Neural progenitor cell (in vitro differentiated cells): Measurements from ENCODE around the gene PDF. TPM values are rescaled to one million over a fixed set of nuclear protein-coding genes. Genes with fewer than 3 reads are reported as not detected.
"Not testable (repeated sequence)": the region's sequence is repeated elsewhere in the genome, so short reads cannot be mapped to it uniquely, and the experiment has no call there.

ENCODE experiments used
- DNase-seq: peaks from one replicate; pipeline ENCODE4 v3.0.0-alpha.2; 2016; ENCODE audit warnings: low spot score
- H2AFZ ChIP-seq: fragments of 200-600 bp; sonication (generic); replicated peaks from 2 replicates; pipeline ENCODE4 v1.6.1; 2016; ENCODE audit warnings: antibody characterized with exemption
- H3F3A ChIP-seq: fragments of 200-600 bp; sonication (generic); 2 replicates; pipeline ENCODE4 v1.6.1; 2016; ENCODE audit warnings: antibody characterized with exemption, low read depth
- H3K27ac ChIP-seq: fragments of 200-600 bp; sonication (generic); 2 replicates; pipeline ENCODE4 v1.5.1; 2016; ENCODE audit warnings: mild to moderate bottlenecking
- H3K27me3 ChIP-seq: fragments of 200-600 bp; sonication (generic); 2 replicates; pipeline ENCODE4 v1.6.1; 2016; ENCODE audit warnings: mild to moderate bottlenecking, moderate library complexity
- H3K36me3 ChIP-seq: fragments of 200-600 bp; sonication (generic); 2 replicates; pipeline ENCODE4 v1.5.1; 2016
- H3K4me1 ChIP-seq: fragments of 200-600 bp; sonication (generic); 2 replicates; pipeline ENCODE4 v1.6.1; 2016; ENCODE audit warnings: mixed run types
- H3K4me2 ChIP-seq: fragments of 200-600 bp; sonication (generic); 2 replicates; pipeline ENCODE4 v1.6.1; 2016
- H3K4me3 ChIP-seq: fragments of 200-600 bp; sonication (generic); 2 replicates; pipeline ENCODE4 v1.5.1; 2016
- H3K79me2 ChIP-seq: fragments of 200-600 bp; sonication (generic); 2 replicates; pipeline ENCODE4 v1.6.1; 2016; ENCODE audit warnings: low read depth
- H3K9ac ChIP-seq: fragments of 200-600 bp; sonication (generic); 2 replicates; pipeline ENCODE4 v1.6.1; 2016
- H3K9me3 ChIP-seq: fragments of 200-600 bp; sonication (generic); 2 replicates; pipeline ENCODE4 v1.5.1; 2016; ENCODE audit warnings: low read depth
- H4K20me1 ChIP-seq: fragments of 200-600 bp; sonication (generic); 2 replicates; pipeline ENCODE4 v1.6.1; 2016; ENCODE audit warnings: low read depth
- H3K27ac Mint-ChIP-seq: 3 replicates; pipeline ENCODE4 v1.8.0; 2021; ENCODE audit warnings: mixed read lengths
- H3K27me3 Mint-ChIP-seq: 2 replicates; pipeline ENCODE4 v1.8.0; 2022; ENCODE audit warnings: low read depth, mild to moderate bottlenecking, inconsistent platforms, moderate library complexity, mixed read lengths; ENCODE audit not compliant: insufficient read depth
- H3K36me3 Mint-ChIP-seq: 3 replicates; pipeline ENCODE4 v1.8.0; 2021; ENCODE audit warnings: mixed read lengths
- H3K4me1 Mint-ChIP-seq: 3 replicates; pipeline ENCODE4 v1.8.0; 2021; ENCODE audit warnings: mixed read lengths
- H3K4me3 Mint-ChIP-seq: 3 replicates; pipeline ENCODE4 v1.8.0; 2021; ENCODE audit warnings: mild to moderate bottlenecking, moderate library complexity, mixed read lengths
- H3K9me3 Mint-ChIP-seq: 3 replicates; pipeline ENCODE4 v1.8.0; 2020; ENCODE audit warnings: mixed read lengths
- CTCF ChIP-seq: fragments of 200-600 bp; sonication (generic); IDR thresholded peaks from 2 replicates; pipeline ENCODE4 v1.5.1; 2017; ENCODE audit warnings: antibody characterized with exemption, mild to moderate bottlenecking
- EZH2 ChIP-seq: fragments of 200-600 bp; sonication (generic); IDR thresholded peaks from 2 replicates; pipeline ENCODE4 v1.6.1; 2017; ENCODE audit warnings: antibody characterized with exemption, mild to moderate bottlenecking, moderate library complexity
- EZH2phosphoT487 ChIP-seq: fragments of 200-600 bp; sonication (generic); IDR thresholded peaks from 2 replicates; pipeline ENCODE4 v1.6.1; 2017; ENCODE audit warnings: antibody characterized with exemption
- total RNA-seq: library from RNA; depleted of rRNA; stranded (reverse); fragments of >200 nt; gene quantifications from 2 replicates; pipeline ENCODE4 v1.2.3, GENCODE V29; 2015; ENCODE audit warnings: low replicate concordance

Gene PDF
- total RNA-seq, 1 donor from 2014 or later = 12.9 TPM

DNA sequence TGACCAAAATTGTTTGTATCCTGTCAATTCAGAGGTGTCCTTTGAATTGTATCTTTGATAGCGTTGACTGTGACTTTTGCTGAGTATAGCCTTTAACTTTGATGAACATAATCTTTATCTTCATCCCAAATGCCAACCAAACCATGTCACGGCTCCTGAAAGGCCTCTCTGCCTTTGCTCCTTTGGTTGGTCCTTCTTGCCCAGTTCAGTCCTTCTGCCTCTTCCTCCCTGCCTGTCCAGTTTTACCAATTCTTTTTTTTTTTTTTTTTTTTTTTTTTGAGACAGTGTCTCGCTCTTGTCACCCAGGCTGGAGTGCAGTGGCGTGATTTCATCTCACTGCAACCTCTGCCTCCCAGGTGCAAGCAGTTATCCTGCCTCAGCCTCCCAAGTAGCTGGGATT is 32.1 kb downstream of the PDF start:
- no peaks in the 10 kb centered on the region for H4K20me1 ChIP-seq
- no peak for DNase-seq
- H2AFZ ChIP-seq = no peak overlapping the region
- Mint-ChIP-seq H3K36me3 (peaks cover 19% of the 10 kb centered on the region), H3K9me3 (no peaks in the 10 kb centered on the region), H3K4me1 (no peaks in the 10 kb centered on the region), H3K27me3 (no peaks in the 10 kb centered on the region), H3K27ac (no peak overlapping the region), H3K4me3 (no peak overlapping the region)
- no peaks in the 10 kb centered on the region for H3K9me3 ChIP-seq
- H3K4me2 ChIP-seq = no peak overlapping the region
- no peak overlapping the region for H3K27ac ChIP-seq
- H3F3A ChIP-seq = no peaks in the 10 kb centered on the region
- H3K9ac ChIP-seq = no peak overlapping the region
- no peaks in the 10 kb centered on the region for H3K27me3 ChIP-seq
- no peaks in the 10 kb centered on the region for H3K4me1 ChIP-seq
- TF ChIP-seq EZH2 (no peak), CTCF (no peak), EZH2phosphoT487 (no peak)
- H3K79me2 ChIP-seq = no peaks in the 10 kb centered on the region
- H3K36me3 ChIP-seq = no peaks in the 10 kb centered on the region
- H3K4me3 ChIP-seq = no peak overlapping the region

GRCh38 chr16:69296771-69297170 is 33.6 kb downstream of the PDF start:
- not testable (repeated sequence) for H4K20me1 ChIP-seq, H2AFZ ChIP-seq, H3K27me3 ChIP-seq, H3K4me1 Mint-ChIP-seq, H3K27ac ChIP-seq, H3K9me3 ChIP-seq, H3K4me1 ChIP-seq, H3K4me3 ChIP-seq, H3K27ac Mint-ChIP-seq, H3K36me3 ChIP-seq, H3K9ac ChIP-seq, H3K79me2 ChIP-seq, H3K4me2 ChIP-seq, H3K27me3 Mint-ChIP-seq, DNase-seq, H3K9me3 Mint-ChIP-seq, H3K4me3 Mint-ChIP-seq, H3F3A ChIP-seq
- H3K36me3 Mint-ChIP-seq = peaks cover 17% of the 10 kb centered on the region

GRCh38 chr16:69294051-69294450 is 36.3 kb downstream of the PDF start:
- no peaks in the 10 kb centered on the region for H3K27me3 ChIP-seq
- DNase-seq = no peak
- H3K4me3 Mint-ChIP-seq = no peak overlapping the region
- H3K9me3 ChIP-seq = no peaks in the 10 kb centered on the region
- no peak overlapping the region for H3K27ac ChIP-seq
- H4K20me1 ChIP-seq = no peaks in the 10 kb centered on the region
- no peaks in the 10 kb centered on the region for H3K27me3 Mint-ChIP-seq
- no peak overlapping the region for H2AFZ ChIP-seq
- no peaks in the 10 kb centered on the region for H3K36me3 ChIP-seq
- no peak for TF ChIP-seq EZH2phosphoT487
- no peak for TF ChIP-seq CTCF
- TF ChIP-seq EZH2 = no peak
- no peaks in the 10 kb centered on the region for H3K4me1 ChIP-seq
- no peaks in the 10 kb centered on the region for H3K4me1 Mint-ChIP-seq
- H3K4me3 ChIP-seq = no peak overlapping the region
- no peak overlapping the region for H3K9ac ChIP-seq
- peaks cover 10% of the 10 kb centered on the region for H3K36me3 Mint-ChIP-seq
- H3K9me3 Mint-ChIP-seq = no peaks in the 10 kb centered on the region
- no peaks in the 10 kb centered on the region for H3F3A ChIP-seq
- no peaks in the 10 kb centered on the region for H3K79me2 ChIP-seq
- no peak overlapping the region for H3K27ac Mint-ChIP-seq
- no peak overlapping the region for H3K4me2 ChIP-seq

DNA sequence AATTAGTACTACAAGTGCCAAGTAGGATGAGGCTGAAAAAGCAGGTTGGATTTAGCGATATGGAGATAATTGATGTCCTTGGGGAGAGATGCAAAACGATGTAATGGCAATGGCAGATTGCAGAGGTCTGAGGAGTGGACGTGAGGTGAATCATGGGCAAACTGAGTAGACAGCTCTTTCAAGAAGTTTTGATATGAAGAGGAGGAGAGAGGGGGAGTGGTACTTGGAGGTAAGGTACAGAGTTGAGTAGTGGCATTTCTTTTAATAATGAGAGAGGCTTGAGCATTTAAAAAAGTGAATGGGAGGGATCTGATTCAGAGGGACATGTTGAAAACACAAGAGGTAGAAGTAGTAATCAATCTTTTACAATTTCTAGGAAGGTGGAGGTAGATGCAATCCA is 37.0 kb downstream of the PDF start:
- Histone ChIP-seq H4K20me1 (no peaks in the 10 kb centered on the region), H3F3A (no peaks in the 10 kb centered on the region), H2AFZ (no peak overlapping the region), H3K4me1 (no peaks in the 10 kb centered on the region), H3K4me3 (no peak overlapping the region), H3K27ac (no peak overlapping the region), H3K36me3 (no peaks in the 10 kb centered on the region), H3K27me3 (no peaks in the 10 kb centered on the region), H3K9me3 (no peaks in the 10 kb centered on the region), H3K4me2 (no peak overlapping the region), H3K9ac (no peak overlapping the region), H3K79me2 (no peaks in the 10 kb centered on the region)
- Mint-ChIP-seq H3K9me3 (no peaks in the 10 kb centered on the region), H3K4me1 (no peaks in the 10 kb centered on the region), H3K27me3 (no peaks in the 10 kb centered on the region), H3K36me3 (peaks cover 7% of the 10 kb centered on the region), H3K4me3 (no peak overlapping the region), H3K27ac (no peak overlapping the region)
- no peak for DNase-seq
- TF ChIP-seq EZH2 (no peak), CTCF (no peak), EZH2phosphoT487 (no peak)

GRCh38 chr16:69291657-69292056 is 38.7 kb downstream of the PDF start:
- not testable (repeated sequence) for H3K4me1 Mint-ChIP-seq, H3K79me2 ChIP-seq, H3K9me3 Mint-ChIP-seq, H3K4me3 Mint-ChIP-seq, H3K27me3 ChIP-seq, H3F3A ChIP-seq, H2AFZ ChIP-seq, H3K36me3 Mint-ChIP-seq, H4K20me1 ChIP-seq, H3K27ac ChIP-seq, H3K36me3 ChIP-seq, H3K9me3 ChIP-seq, H3K27me3 Mint-ChIP-seq, H3K4me3 ChIP-seq, H3K27ac Mint-ChIP-seq, H3K4me1 ChIP-seq, H3K9ac ChIP-seq, H3K4me2 ChIP-seq, DNase-seq
